HepG2 (cell line): ENCODE data around the gene PSENEN. TPM values are rescaled to one million over a fixed set of nuclear protein-coding genes. Genes with fewer than 3 reads are reported as not detected.

Source experiments
- BORCS8-MEF2B ChIP-seq: sonication (generic); formaldehyde crosslinking; IDR thresholded peaks from 2 replicates; pipeline ENCODE4 v1.8.0; 2022; ENCODE audit warnings: mild to moderate bottlenecking, missing genetic modification reagents
- DPF2 ChIP-seq: sonication (generic); formaldehyde crosslinking; IDR thresholded peaks from 2 replicates; pipeline ENCODE4 v1.4.0; 2020; ENCODE audit warnings: mild to moderate bottlenecking, low read depth, missing genetic modification reagents, borderline replicate concordance
- ELF4 ChIP-seq: sonication (generic); formaldehyde crosslinking; IDR thresholded peaks from 2 replicates; pipeline ENCODE4 v1.5.0; 2020; ENCODE audit warnings: missing genetic modification reagents, mild to moderate bottlenecking, moderate library complexity, borderline replicate concordance
- MXI1 ChIP-seq: IDR thresholded peaks from 3 replicates; pipeline ENCODE4 v1.6.1; 2012; ENCODE audit warnings: low read depth, low read length, inconsistent platforms, borderline replicate concordance
- NFRKB ChIP-seq: fragments of 450-650 bp; IDR thresholded peaks from 2 replicates; pipeline ENCODE4 v1.6.1; 2017
- POLR2A ChIP-seq, 2 experiments: IDR thresholded peaks; 2 replicates each; pipeline ENCODE4 v1.6.1; 2011; ENCODE audit warnings: low read depth in 2 of 2, low read length in 2 of 2, mild to moderate bottlenecking in 1 of 2, moderate library complexity in 1 of 2; ENCODE audit not compliant: insufficient read depth in 1 of 2
- POLR2AphosphoS5 ChIP-seq: IDR thresholded peaks from 2 replicates; pipeline ENCODE4 v1.6.1; 2012; ENCODE audit warnings: low read depth, low read length
- SALL1 ChIP-seq: sonication (generic); formaldehyde crosslinking; IDR thresholded peaks from 2 replicates; pipeline ENCODE4 v1.8.0; 2022; ENCODE audit warnings: mild to moderate bottlenecking, missing genetic modification reagents
- STAG1 ChIP-seq: sonication (generic); formaldehyde crosslinking; IDR thresholded peaks from 2 replicates; pipeline ENCODE4 v1.4.0; 2020; ENCODE audit warnings: missing genetic modification reagents
- ZNF143 ChIP-seq: sonication (generic); formaldehyde crosslinking; IDR thresholded peaks from 2 replicates; pipeline ENCODE4 v1.4.0; 2020; ENCODE audit warnings: missing genetic modification reagents
- ZNF263 ChIP-seq: sonication (generic); formaldehyde crosslinking; IDR thresholded peaks from 2 replicates; pipeline ENCODE4 v1.4.0; 2020; ENCODE audit warnings: missing genetic modification reagents
- ZNF543 ChIP-seq: sonication (generic); formaldehyde crosslinking; IDR thresholded peaks from 2 replicates; pipeline ENCODE4 v1.4.0; 2020; ENCODE audit warnings: mild to moderate bottlenecking, missing genetic modification reagents
- polyA plus RNA-seq, 8 experiments: library from polyadenylated mRNA; depleted of rRNA in 3 of 8; stranded (reverse) in 7 of 8; unstranded in 1 of 8; fragments of >200 nt; fragmentation: Illumina TruSeq in 4 of 8; extraction: Trizol in 4 of 8; gene quantifications; 2 replicates each; pipeline versions ENCODE4 v1.2.1 to v1.2.3, GENCODE V29; 2011 to 2016; ENCODE audit warnings: low read depth in 4 of 8, missing spikeins in 1 of 8, mixed read lengths in 1 of 8; ENCODE audit not compliant: insufficient read depth in 1 of 8
- total RNA-seq, 5 experiments: library from RNA; depleted of rRNA; stranded (reverse); fragments of >200 nt; fragmentation: Illumina TruSeq; extraction: Trizol; gene quantifications; 2 replicates each; pipeline ENCODE4 v1.2.3, GENCODE V29; 2016; ENCODE audit warnings: low read depth in 1 of 5
- TF ChIP-seq, protein P1 (sequence below): sonication (generic); formaldehyde crosslinking; conservative IDR thresholded peaks from 2 replicates; pipeline ENCODE4 v1.4.0; 2020; ENCODE audit warnings: mild to moderate bottlenecking, missing genetic modification reagents, moderate library complexity
- TF ChIP-seq, protein P2 (sequence below): sonication (generic); formaldehyde crosslinking; IDR thresholded peaks from 2 replicates; pipeline ENCODE4 v1.8.1; 2023; ENCODE audit warnings: mild to moderate bottlenecking, moderate library complexity, missing genetic modification reagents
- TF ChIP-seq, protein P3 (sequence below): IDR thresholded peaks from 2 replicates; pipeline ENCODE4 v1.6.1; 2016; ENCODE audit warnings: mild to moderate bottlenecking
- TF ChIP-seq, protein P4 (sequence below): IDR thresholded peaks from 2 replicates; pipeline ENCODE4 v1.6.1; 2016; ENCODE audit warnings: control low read depth
- TF ChIP-seq, protein P5 (sequence below): sonication (generic); formaldehyde crosslinking; IDR thresholded peaks from 2 replicates; pipeline ENCODE4 v1.4.0; 2020; ENCODE audit warnings: low read depth, missing genetic modification reagents
- TF ChIP-seq, protein P6 (sequence below): IDR thresholded peaks from 2 replicates; pipeline ENCODE4 v1.6.1; 2012; ENCODE audit warnings: inconsistent platforms

The PSENEN gene
- total and polyA plus RNA-seq, 2 of the 13 experiments (the other 11 are each of a cell fraction or from before 2014, with no cell fraction given): 16.9 to 34.2 TPM

DNA sequence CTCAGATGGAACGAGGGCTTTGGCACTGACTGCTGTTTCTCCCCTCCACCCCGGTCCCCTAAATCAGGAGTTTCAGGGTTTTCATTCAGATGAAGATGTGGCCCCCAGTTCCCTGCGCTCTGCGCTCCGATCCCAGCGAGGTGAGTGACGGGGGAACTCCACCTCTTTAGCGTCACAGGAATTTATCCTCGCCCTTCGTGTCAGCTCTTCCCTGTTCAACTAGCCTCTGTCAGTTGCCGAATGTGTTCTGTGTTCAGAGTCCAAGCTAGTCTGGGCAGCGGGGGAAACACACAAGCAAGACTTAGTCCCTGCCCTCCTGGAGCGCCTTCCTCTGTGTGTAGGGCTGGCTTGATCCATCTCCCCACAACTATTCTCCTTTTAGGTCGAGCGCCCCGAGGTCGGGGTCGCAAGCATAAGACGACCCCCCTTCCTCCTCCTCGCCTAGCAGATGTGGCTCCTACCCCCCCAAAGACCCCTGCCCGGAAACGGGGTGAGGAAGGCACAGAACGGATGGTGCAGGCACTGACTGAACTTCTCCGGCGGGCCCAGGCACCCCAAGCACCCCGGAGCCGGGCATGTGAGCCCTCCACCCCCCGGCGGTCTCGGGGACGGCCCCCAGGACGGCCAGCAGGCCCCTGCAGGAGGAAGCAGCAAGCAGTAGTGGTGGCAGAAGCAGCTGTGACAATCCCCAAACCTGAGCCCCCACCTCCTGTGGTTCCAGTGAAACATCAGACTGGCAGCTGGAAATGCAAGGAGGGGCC lies 25.9 kb upstream of the PSENEN start (continued):
- TF ChIP-seq, protein P1, sequence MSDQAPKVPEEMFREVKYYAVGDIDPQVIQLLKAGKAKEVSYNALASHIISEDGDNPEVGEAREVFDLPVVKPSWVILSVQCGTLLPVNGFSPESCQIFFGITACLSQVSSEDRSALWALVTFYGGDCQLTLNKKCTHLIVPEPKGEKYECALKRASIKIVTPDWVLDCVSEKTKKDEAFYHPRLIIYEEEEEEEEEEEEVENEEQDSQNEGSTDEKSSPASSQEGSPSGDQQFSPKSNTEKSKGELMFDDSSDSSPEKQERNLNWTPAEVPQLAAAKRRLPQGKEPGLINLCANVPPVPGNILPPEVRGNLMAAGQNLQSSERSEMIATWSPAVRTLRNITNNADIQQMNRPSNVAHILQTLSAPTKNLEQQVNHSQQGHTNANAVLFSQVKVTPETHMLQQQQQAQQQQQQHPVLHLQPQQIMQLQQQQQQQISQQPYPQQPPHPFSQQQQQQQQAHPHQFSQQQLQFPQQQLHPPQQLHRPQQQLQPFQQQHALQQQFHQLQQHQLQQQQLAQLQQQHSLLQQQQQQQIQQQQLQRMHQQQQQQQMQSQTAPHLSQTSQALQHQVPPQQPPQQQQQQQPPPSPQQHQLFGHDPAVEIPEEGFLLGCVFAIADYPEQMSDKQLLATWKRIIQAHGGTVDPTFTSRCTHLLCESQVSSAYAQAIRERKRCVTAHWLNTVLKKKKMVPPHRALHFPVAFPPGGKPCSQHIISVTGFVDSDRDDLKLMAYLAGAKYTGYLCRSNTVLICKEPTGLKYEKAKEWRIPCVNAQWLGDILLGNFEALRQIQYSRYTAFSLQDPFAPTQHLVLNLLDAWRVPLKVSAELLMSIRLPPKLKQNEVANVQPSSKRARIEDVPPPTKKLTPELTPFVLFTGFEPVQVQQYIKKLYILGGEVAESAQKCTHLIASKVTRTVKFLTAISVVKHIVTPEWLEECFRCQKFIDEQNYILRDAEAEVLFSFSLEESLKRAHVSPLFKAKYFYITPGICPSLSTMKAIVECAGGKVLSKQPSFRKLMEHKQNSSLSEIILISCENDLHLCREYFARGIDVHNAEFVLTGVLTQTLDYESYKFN (CRISPR knock-in tag): peak; percentile 50
- TF ChIP-seq ZNF543 (CRISPR knock-in tag): no peak
- TF ChIP-seq ZNF143: peak; percentile 57; the same call in 1 of the 2 replicates
- peak; percentile 37; the same call in 1 of the 2 replicates for TF ChIP-seq ZNF263 (CRISPR knock-in tag)
- peak; percentile 52; the same call in 1 of the 2 replicates for TF ChIP-seq SALL1 (CRISPR knock-in tag)
- TF ChIP-seq MXI1: peak; percentile 60; the same call in 1 of the 3 replicates
- TF ChIP-seq, protein P2, sequence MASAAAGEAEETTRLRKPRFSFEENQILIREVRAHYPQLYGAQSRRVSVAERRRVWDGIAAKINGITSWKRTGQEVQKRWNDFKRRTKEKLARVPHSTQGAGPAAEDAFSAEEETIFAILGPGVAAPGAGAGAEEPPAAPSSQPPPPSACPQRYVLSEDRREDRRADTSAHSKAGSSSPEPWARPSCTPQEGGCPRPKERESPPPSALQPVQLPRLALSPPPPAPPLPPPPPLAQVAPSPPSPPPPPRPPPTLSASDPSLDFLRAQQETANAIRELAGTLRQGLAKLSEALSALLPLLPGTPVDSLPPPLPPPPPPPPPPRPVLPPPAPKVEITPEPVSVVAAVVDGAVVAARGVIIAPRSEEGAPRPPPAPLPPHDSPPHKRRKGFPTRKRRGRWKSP (CRISPR knock-in tag): peak; percentile 60; the same call in 1 of the 2 replicates
- 0 out of 4 replicates have a peak, but pooled peaks of 1 of the 2 experiments have one; percentile 28 for TF ChIP-seq POLR2A (IDR thresholded peaks at IDR 0.05; ENCODE audit: insufficient read depth in 1 of 2, low read depth in 2 of 2, low read length in 2 of 2)
- no peak for TF ChIP-seq NFRKB
- no peak for TF ChIP-seq ELF4 (CRISPR knock-in tag)
- TF ChIP-seq, protein P3, sequence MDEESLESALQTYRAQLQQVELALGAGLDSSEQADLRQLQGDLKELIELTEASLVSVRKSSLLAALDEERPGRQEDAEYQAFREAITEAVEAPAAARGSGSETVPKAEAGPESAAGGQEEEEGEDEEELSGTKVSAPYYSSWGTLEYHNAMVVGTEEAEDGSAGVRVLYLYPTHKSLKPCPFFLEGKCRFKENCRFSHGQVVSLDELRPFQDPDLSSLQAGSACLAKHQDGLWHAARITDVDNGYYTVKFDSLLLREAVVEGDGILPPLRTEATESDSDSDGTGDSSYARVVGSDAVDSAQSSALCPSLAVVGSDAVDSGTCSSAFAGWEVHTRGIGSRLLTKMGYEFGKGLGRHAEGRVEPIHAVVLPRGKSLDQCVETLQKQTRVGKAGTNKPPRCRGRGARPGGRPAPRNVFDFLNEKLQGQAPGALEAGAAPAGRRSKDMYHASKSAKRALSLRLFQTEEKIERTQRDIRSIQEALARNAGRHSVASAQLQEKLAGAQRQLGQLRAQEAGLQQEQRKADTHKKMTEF: 0 out of 2 replicates have a peak, but pooled peaks have one; percentile 31
- TF ChIP-seq, protein P4, sequence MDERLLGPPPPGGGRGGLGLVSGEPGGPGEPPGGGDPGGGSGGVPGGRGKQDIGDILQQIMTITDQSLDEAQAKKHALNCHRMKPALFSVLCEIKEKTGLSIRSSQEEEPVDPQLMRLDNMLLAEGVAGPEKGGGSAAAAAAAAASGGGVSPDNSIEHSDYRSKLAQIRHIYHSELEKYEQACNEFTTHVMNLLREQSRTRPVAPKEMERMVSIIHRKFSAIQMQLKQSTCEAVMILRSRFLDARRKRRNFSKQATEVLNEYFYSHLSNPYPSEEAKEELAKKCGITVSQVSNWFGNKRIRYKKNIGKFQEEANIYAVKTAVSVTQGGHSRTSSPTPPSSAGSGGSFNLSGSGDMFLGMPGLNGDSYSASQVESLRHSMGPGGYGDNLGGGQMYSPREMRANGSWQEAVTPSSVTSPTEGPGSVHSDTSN (CRISPR knock-in tag): peak; percentile 76
- TF ChIP-seq, protein P5, sequence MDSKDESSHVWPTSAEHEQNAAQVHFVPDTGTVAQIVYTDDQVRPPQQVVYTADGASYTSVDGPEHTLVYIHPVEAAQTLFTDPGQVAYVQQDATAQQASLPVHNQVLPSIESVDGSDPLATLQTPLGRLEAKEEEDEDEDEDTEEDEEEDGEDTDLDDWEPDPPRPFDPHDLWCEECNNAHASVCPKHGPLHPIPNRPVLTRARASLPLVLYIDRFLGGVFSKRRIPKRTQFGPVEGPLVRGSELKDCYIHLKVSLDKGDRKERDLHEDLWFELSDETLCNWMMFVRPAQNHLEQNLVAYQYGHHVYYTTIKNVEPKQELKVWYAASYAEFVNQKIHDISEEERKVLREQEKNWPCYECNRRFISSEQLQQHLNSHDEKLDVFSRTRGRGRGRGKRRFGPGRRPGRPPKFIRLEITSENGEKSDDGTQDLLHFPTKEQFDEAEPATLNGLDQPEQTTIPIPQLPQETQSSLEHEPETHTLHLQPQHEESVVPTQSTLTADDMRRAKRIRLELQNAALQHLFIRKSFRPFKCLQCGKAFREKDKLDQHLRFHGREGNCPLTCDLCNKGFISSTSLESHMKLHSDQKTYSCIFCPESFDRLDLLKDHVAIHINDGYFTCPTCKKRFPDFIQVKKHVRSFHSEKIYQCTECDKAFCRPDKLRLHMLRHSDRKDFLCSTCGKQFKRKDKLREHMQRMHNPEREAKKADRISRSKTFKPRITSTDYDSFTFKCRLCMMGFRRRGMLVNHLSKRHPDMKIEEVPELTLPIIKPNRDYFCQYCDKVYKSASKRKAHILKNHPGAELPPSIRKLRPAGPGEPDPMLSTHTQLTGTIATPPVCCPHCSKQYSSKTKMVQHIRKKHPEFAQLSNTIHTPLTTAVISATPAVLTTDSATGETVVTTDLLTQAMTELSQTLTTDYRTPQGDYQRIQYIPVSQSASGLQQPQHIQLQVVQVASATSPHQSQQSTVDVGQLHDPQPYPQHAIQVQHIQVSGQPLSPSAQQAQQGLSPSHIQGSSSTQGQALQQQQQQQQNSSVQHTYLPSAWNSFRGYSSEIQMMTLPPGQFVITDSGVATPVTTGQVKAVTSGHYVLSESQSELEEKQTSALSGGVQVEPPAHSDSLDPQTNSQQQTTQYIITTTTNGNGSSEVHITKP: 0 out of 2 replicates have a peak, but pooled peaks have one; percentile 27
- 0 out of 2 replicates have a peak, but pooled peaks have one; percentile 27 for TF ChIP-seq POLR2AphosphoS5
- no peak for TF ChIP-seq DPF2 (CRISPR knock-in tag)
- no peak for TF ChIP-seq BORCS8-MEF2B (CRISPR knock-in tag)
- TF ChIP-seq STAG1: 0 out of 2 replicates have a peak, but pooled peaks have one; percentile 2
- TF ChIP-seq, protein P6, sequence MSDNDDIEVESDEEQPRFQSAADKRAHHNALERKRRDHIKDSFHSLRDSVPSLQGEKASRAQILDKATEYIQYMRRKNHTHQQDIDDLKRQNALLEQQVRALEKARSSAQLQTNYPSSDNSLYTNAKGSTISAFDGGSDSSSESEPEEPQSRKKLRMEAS: peak; percentile 67; the same call in 1 of the 2 replicates
